Skeletal muscle cell (primary cell): Measurements from ENCODE around the gene RHOF.
"Not testable (repeated sequence)": the region's sequence is repeated elsewhere in the genome, so short reads cannot be mapped to it uniquely, and the experiment has no call there.

Experiments
- DNase-seq: peaks from one replicate; pipeline ENCODE4 v3.0.0-alpha.2; 2010; ENCODE audit warnings: low read depth
- H3K4me3 ChIP-seq: 2 replicates; pipeline ENCODE4 v1.5.1; 2011; ENCODE audit warnings: low read depth, mild to moderate bottlenecking, control low read depth, low read length, moderate library complexity

RHOF gene

DNA sequence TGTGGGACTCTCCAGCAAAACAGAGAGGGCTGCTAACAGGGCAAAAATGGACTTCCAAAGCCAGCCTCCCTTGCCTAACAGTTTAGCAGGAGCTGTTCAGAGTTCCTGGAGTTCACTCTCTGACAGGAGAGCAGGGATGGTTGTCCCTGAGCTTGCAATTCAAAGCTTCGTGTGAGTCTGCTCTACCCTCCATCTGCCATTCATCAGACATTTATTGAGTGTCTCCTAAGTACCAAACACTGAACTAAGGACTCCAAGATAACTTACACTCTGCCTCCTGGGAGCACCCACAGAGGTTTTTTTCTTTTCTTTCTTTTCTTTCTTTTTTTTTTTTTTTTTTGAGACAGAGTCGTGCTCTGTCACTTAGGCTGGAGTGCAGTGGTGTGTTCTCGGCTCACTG, 28.7 kb downstream of the RHOF start:
- H3K4me3 ChIP-seq = no peak overlapping the region
- DNase-seq = no peak

GRCh38 chr12:121762269-121762668, 31.2 kb downstream of the RHOF start:
- no peak for DNase-seq

DNA sequence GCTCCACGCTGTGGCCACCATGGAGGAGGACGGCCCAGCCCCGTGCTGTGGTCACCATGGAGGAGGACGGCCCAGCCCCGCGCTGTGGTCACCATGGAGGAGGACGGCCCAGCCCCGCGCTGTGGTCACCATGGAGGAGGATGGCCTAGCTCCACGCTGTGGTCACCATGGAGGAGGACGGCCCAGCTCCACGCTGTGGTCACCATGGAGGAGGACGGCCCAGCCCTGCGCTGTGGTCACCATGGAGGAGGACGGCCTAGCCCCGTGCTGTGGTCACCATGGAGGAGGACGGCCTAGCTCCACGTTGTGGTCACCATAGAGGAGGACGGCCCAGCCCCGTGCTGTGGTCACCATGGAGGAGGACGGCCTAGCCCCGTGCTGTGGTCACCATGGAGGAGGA, 35.0 kb downstream of the RHOF start:
- DNase-seq, H3K4me3 ChIP-seq: not testable (repeated sequence)

More at GRCh38 chr12:121762269-121762668, 31.2 kb downstream of the RHOF start:
- no peak overlapping the region for H3K4me3 ChIP-seq

DNA sequence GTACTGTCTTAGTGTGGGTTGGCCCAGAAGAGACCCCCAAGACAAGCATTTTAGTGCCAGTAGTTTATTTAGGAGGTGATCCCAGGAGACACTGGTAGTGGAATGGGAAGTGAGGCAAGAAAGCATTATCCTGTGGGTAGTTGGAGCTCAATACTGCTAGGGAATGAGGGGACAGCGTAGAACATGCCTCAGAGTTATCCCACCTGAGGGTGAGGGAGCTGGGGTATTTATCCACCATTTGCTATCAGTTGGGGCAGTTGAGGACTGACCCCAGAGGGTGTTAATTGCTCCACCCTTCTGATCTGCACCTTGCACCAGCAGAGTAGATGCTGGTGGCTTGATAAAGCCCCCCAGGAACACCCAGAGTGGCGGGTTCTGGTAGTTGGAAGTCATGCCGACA, 37.9 kb downstream of the RHOF start:
- H3K4me3 ChIP-seq = no peak overlapping the region
- DNase-seq = no peak

DNA sequence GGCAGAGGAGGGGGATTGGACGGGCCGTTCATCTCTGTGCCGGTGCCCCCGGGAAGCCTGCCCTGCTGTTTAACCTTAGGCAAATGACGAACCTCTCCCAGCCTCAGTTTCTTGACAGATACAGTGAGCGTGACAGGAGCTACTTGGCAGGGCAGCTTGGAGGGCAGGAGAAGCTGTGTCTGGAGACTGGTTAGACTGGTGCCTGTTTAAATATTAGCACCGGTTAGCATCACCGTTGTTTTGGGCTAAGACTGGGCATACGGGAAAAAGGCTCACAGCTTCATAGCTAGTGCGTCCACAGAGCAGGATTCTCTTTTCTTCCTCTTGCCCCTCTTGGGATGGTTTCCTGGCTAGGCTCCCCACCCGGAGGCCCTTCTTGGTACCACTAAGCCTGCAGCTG, 38.7 kb downstream of the RHOF start:
- no peak for DNase-seq
- H3K4me3 ChIP-seq = no peak overlapping the region

GRCh38 chr12:121753844-121754264, 39.6 kb downstream of the RHOF start:
- H3K4me3 ChIP-seq = no peak overlapping the region
- DNase-seq = no peak

DNA sequence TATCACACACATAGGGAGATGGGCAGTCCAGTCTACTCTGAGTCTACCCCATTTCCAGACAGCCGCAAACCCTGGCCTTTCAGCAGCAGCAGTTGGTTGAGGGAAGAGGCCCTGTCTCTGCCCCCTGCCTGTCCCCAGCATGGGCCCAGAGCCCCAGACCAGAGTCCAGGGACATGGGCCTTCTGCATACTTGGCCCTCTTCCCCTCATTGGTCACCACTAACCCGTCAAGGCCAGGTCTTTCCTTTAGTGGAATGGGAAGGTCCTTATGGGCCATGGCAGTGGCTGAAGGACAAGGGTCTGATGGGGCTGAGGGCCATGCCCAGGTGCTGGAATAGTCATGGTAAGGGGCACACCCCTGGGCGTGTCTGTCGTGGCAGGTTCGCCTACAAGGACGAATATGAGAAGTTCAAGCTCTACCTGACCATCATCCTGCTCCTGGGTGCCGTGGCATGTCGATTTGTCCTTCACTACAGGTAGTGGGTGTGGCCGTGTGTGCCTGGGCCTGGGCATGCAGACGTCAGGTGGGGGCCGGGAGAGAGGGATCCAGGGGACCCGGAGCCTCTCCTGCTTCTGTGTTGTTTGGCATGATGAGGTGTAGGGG, 41.6 kb downstream of the RHOF start:
- H3K4me3 ChIP-seq = no peak overlapping the region
- DNase-seq = no peak

DNA sequence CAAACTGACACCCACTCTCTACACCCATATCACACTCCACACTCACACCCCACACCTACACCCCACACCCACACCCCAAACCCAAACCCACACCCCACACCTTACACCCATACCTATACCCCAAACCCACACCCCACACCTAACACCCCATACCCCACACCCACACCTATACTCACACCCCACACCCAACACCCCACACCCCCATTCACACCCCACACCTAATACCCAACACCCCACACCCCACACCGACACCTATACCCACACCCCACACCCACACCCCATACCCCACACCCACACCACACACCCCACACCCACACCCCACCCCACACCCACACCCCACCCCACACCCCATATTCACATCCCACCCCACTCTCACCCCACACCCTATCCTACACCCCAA, 42.5 kb downstream of the RHOF start:
- DNase-seq = no peak
- H3K4me3 ChIP-seq = no peak overlapping the region

GRCh38 chr12:121750507-121750955, 43.0 kb downstream of the RHOF start:
- no peak overlapping the region for H3K4me3 ChIP-seq
- DNase-seq = no peak

GRCh38 chr12:121749267-121749666, 44.2 kb downstream of the RHOF start:
- H3K4me3 ChIP-seq = no peak overlapping the region
- DNase-seq = no peak

DNA sequence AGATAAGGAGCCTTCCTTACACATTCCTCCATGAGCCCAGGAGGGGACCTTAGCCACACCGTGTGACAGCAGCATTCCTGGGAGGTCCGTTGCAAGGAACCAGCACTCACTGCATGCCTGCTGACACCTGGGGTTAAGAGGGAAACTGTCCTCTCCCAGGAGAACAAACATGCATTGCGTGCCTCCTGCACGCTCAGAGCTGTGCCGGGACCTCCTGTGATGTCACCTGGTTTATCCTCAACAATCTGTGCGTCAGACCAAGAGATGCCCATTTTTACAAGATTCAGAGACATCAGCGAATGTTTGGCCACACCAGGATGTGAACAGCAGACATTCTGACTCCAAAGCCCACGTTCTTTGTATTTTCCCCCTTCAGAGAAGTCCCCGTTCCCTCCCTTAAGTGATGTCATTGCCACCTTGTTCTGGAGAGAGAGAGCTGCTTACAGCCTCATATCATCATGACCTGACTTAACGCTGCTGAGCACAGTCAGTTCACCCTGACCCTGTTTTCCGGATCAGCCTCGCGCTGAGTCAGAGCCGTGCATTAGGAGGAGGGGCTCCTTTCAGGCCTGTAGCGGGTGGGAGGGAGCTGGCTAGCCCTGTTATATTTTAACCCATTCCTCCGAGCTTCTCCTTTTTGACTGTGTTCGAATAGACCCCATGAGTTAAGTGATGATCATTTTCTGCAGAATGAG, 44.8 kb downstream of the RHOF start:
- DNase-seq = peak; percentile 90

GRCh38 chr12:121748218-121748570, 45.3 kb downstream of the RHOF start:
- no peak for DNase-seq
- H3K4me3 ChIP-seq = no peak overlapping the region

More for the DNA sequence above, 44.8 kb downstream of the RHOF start:
- no peak overlapping the region for H3K4me3 ChIP-seq

DNA sequence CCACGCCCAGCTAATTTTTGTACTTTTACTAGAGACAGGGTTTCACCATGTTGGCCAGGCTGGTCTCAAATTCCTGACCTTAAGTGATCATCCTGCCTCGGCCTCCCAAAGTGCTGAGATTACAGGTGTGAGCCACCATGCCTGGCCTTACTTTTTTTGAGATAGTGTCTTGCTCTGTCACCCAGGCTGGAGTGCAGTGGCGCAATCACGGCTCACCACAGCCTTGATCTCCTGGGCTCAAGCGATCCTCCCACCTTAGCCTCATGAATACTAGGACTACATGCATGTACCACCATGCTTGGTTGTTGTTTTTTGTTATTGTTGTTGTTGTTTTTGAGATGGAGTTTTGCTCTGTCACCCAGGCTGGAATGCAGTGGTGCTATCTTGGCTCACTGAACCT, 47.9 kb downstream of the RHOF start:
- not testable (repeated sequence) for DNase-seq, H3K4me3 ChIP-seq

DNA sequence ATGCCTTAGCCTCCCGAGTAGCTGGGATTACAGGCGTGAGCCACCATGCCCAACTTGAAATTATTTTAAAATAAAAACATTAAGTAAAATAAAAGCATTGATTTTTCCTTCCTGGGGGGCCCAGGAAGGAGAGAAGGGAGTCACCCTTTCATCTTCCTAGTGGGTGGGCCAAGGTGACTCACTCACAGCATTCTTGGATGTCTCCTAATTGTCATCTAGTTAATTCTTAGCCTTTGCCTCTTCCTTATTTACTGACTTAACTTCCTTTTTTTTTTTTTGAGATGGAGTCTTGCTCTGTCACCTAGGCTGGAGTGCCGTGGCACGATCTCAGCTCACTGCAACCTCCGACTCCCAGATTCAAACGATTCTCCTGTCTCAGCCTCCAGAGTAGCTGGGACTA, 51.7 kb downstream of the RHOF start:
- no peak overlapping the region for H3K4me3 ChIP-seq
- DNase-seq = no peak

- DNase-seq = no peak
- no peak overlapping the region for H3K4me3 ChIP-seq
Measured at GRCh38 chr12:121740847-121741246, 52.6 kb downstream of the RHOF start.

DNA sequence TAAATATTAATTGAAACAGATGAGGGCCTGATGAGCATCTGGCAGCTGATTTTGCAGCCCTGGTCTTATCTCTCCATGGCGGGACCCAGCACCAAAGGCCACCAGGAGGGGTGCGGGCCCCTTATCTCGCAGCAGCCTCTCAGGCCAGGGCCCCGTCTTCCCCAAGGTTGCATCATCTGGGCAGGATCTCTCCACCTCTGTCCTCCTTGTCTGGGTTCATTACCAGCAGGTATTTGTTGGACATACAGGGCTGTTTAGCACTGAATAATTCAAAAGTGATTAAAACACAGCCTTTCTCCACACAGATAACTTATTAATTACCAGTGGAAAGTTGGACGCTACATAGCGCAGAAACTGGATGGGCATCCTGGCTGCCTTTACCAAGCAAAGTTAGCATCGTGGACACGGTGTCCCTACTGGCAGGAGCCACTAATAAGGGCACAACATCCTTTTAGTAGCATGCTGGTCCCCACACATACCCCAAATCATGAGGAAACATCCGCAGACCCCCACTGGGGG, 55.1 kb downstream of the RHOF start:
- DNase-seq = no peak
- H3K4me3 ChIP-seq = no peak overlapping the region

- no peak for DNase-seq
- no peak overlapping the region for H3K4me3 ChIP-seq
Measured at GRCh38 chr12:121733849-121734248, 59.6 kb downstream of the RHOF start.

GRCh38 chr12:121731473-121731872, 62.0 kb downstream of the RHOF start:
- H3K4me3 ChIP-seq = no peak overlapping the region

DNA sequence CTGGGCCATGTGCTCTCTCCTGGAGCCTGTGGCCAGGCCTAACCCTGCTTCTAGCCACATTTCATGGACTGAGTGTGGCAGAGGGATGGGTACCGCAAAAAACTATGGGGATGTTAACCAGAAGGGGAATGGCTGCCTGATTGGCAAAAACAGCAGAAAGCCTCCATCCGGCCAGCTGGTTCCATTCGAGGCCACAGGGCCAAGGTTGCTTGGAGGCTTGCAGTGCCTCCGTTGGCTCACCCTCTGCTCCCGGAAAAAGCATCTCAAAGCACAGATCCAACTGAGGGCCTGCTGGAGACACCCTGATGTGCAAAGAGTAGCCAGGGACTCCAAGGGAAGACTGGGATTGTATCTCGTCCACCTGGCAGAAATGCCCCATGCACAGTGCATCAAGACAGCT, 64.5 kb downstream of the RHOF start:
- DNase-seq = no peak
- no peak overlapping the region for H3K4me3 ChIP-seq

More at GRCh38 chr12:121731473-121731872, 62.0 kb downstream of the RHOF start:
- DNase-seq = no peak
